ENCODE measurements around the gene COL27A1. TPM values are rescaled to one million over a fixed set of nuclear protein-coding genes. Genes with fewer than 3 reads are reported as not detected.

Gene COL27A1
- total and polyA plus RNA-seq, 2 donors (not counting 3 experiments of a cell fraction or from before 2014, with no cell fraction given), result 14.7 to 49.1 TPM

GRCh38 chr9:114119242-114120191 is 35.8 kb upstream of the COL27A1 start:
- intact Hi-C loops (cut with micrococcal nuclease), result no loop called here
- Histone ChIP-seq H3K9ac (replicated peaks; ENCODE audit: extremely low read depth, insufficient read depth, low read length) (no peak overlapping the region), H4K20me1 (replicated peaks; ENCODE audit: control insufficient read depth, extremely low read depth, insufficient read depth, low read length) (no peaks in the 10 kb centered on the region), H3K4me2 (ENCODE audit: insufficient read depth, low read length) (no peak overlapping the region), H3K9me3 (replicated peaks; ENCODE audit: control insufficient read depth, insufficient read depth, low read length) (no peaks in the 10 kb centered on the region), H3K4me3 (replicated peaks in 1 of 3; ENCODE audit: insufficient read depth in 1 of 3, low read depth in 1 of 3, low read length in 3 of 3) (no peak overlapping the region), H3K4me1 (ENCODE audit: control insufficient read depth, extremely low read depth, insufficient read depth, low read length) (no peaks in the 10 kb centered on the region), H3K27ac (ENCODE audit: insufficient read depth, low read depth, low read length) (no peak overlapping the region), H3K27me3 (ENCODE audit: control insufficient read depth in 2 of 2, insufficient read depth in 2 of 2, low read length in 2 of 2) (peaks cover 26 to 40% of the 10 kb centered on the region in 2 experiments), H2AFZ (ENCODE audit: low read depth, low read length) (no peak overlapping the region), H3K79me2 (ENCODE audit: control insufficient read depth, insufficient read depth, low read length) (no peaks in the 10 kb centered on the region), H3K36me3 (ENCODE audit: control insufficient read depth in 2 of 2, extremely low read depth in 1 of 2, insufficient read depth in 2 of 2, low read length in 2 of 2) (no peaks in the 10 kb centered on the region), H3K9me1 (replicated peaks; ENCODE audit: control insufficient read depth, extremely low read depth, insufficient read depth, low read length) (no peaks in the 10 kb centered on the region)
- BruUV-seq (replicated peaks), result no TSS peak
- no peak for DNase-seq (ENCODE audit: low read depth, low spot score)
- ChIA-PET POLR2A (no interaction called here), CTCF (interaction anchor here (0.6 to 5.1 kb wide), 3 partner anchors 12 to 303 kb away, joined by 3 to 41 read pairs (median 7); no protein-coding TSS in a partner anchor)
- dilution Hi-C loops (cut with MboI; ENCODE audit: extremely low pct_ligation_motif_present, low sequenced_read_pairs), result no loop called here
- no peak for FAIRE-seq
- TF ChIP-seq MYC (IDR thresholded peaks at IDR 0.05; ENCODE audit: low read depth, low read length) (no peak), MAX (IDR thresholded peaks at IDR 0.05; ENCODE audit: insufficient read depth, insufficient read length) (no peak), EZH2 (IDR thresholded peaks at IDR 0.05; ENCODE audit: borderline replicate concordance, low read depth, low read length, severe bottlenecking) (no peak), JUN (IDR thresholded peaks at IDR 0.05; ENCODE audit: borderline replicate concordance, insufficient read depth, insufficient read length, low read depth) (no peak), FOS (IDR thresholded peaks at IDR 0.05; ENCODE audit: borderline replicate concordance, insufficient read depth, low read length) (no peak), POLR2A (IDR thresholded peaks at IDR 0.05; ENCODE audit: low read depth, low read length) (no peak), POLR2AphosphoS5 (IDR thresholded peaks at IDR 0.05; ENCODE audit: insufficient read depth, low read depth, low read length) (no peak), CTCF (IDR thresholded peaks at IDR 0.05; ENCODE audit: extremely low read depth in 1 of 2, insufficient read depth in 1 of 2, low read depth in 1 of 2, low read length in 2 of 2) (no peak), GATA2 (IDR thresholded peaks at IDR 0.05; ENCODE audit: insufficient read depth, insufficient read length, low read depth, low read length) (no peak)

Data from endothelial cell of umbilical vein (primary cell).